Tibial artery (tissue), 4 donors: ENCODE results near the gene PADI4.

Experiments
- DNase-seq, 2 donors: peaks; one replicate each; pipeline ENCODE4 v3.0.0-alpha.2; 2019
- H3K27ac ChIP-seq, 2 donors: fragments of 200-600 bp; sonication (generic) in 1 of 2; 1 replicate in 1 of 2; 2 replicates in 1 of 2; pipeline ENCODE4 v1.5.1; 2018 to 2019; ENCODE audit warnings: mild to moderate bottlenecking in 1 of 2
- H3K27me3 ChIP-seq, 2 donors: fragments of 200-600 bp; sonication (generic) in 1 of 2; one replicate each; pipeline versions ENCODE4 v1.5.1 to v1.6.0; 2016 to 2019
- H3K36me3 ChIP-seq, 3 donors: fragments of 200-600 bp; sonication (generic) in 2 of 3; one replicate each; pipeline ENCODE4 v1.5.1; 2016 to 2019; ENCODE audit warnings: mild to moderate bottlenecking in 2 of 3
- H3K4me1 ChIP-seq, 4 donors: fragments of 200-600 bp; sonication (generic) in 2 of 4; 1 replicate in 3 of 4; 2 replicates in 1 of 4; pipeline ENCODE4 v1.5.1; 2016 to 2019
- H3K4me3 ChIP-seq, 2 donors: fragments of 200-600 bp; sonication (generic) in 1 of 2; 1 replicate in 1 of 2; 2 replicates in 1 of 2; pipeline ENCODE4 v1.5.1; 2018 to 2019; ENCODE audit warnings: mild to moderate bottlenecking in 2 of 2
- H3K9me3 ChIP-seq, 3 donors: fragments of 200-600 bp; sonication (generic) in 1 of 3; one replicate each; pipeline ENCODE4 v1.5.1; 2016 to 2019
- intact Hi-C: fragments of 100-400 bp; cut with DNase I; formaldehyde crosslinking; loops from one replicate; pipeline ENCODE4 v1.15.0; 2023; ENCODE audit warnings: low total_unique reads
- TF ChIP-seq, protein P1 (sequence below), 2 experiments: fragments of 200-600 bp in 1 of 2; fragments of 450-650 bp in 1 of 2; IDR thresholded peaks; one replicate each; pipeline ENCODE4 v1.5.1; 2017 to 2019; ENCODE audit warnings: antibody characterized with exemption in 2 of 2, mild to moderate bottlenecking in 1 of 2, moderate library complexity in 1 of 2

The PADI4 gene

DNA sequence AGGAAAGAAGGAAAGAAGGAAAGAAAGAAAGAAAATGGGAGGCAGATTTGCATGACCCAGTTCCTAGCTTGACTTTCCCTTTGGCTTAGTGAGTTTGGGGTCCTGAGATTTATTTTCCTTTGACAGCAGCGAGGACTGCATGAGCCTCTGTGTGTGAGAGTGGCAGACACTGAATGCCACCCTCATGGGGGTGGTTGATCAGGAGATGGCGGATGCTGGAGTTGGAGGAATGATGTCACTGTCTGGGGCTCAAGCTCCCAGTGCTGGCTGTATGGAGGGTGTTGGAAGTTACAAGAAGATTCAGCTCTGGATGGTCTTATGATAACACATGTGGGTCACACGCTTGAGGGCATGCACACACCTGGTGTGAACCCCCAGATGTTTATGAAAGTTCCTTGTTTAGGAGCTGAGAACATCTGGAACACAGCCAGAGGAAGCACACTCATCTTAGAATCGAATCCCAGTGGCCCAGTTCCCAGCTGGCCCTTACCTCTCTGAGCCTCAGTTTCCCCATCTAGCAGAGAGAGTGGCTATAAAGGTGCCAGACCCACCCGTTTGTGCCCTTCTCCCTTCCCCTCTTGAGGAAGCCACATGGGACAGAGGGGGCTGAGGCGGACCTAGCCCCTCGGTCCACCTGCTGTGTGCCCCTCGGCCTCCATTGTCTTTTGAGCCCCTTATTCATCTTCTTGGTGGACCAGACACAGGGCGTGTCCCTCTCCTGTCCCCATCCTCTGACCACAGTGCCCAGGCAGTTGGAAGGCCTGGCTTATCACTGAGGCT lies 5.7 kb downstream of the PADI4 start:
- no peak overlapping the region for H3K27ac ChIP-seq
- TF ChIP-seq, protein P1, sequence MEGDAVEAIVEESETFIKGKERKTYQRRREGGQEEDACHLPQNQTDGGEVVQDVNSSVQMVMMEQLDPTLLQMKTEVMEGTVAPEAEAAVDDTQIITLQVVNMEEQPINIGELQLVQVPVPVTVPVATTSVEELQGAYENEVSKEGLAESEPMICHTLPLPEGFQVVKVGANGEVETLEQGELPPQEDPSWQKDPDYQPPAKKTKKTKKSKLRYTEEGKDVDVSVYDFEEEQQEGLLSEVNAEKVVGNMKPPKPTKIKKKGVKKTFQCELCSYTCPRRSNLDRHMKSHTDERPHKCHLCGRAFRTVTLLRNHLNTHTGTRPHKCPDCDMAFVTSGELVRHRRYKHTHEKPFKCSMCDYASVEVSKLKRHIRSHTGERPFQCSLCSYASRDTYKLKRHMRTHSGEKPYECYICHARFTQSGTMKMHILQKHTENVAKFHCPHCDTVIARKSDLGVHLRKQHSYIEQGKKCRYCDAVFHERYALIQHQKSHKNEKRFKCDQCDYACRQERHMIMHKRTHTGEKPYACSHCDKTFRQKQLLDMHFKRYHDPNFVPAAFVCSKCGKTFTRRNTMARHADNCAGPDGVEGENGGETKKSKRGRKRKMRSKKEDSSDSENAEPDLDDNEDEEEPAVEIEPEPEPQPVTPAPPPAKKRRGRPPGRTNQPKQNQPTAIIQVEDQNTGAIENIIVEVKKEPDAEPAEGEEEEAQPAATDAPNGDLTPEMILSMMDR (IDR thresholded peaks at IDR 0.05), result no peak
- intact Hi-C loops, result no loop called here
- no peak overlapping the region for H3K4me3 ChIP-seq
- peak in 1 of 2 donors; percentile 33 for DNase-seq
- H3K9me3 ChIP-seq, result no peaks in the 10 kb centered on the region
- H3K36me3 ChIP-seq, result no peaks in the 10 kb centered on the region
- H3K4me1 ChIP-seq, result no peaks in the 10 kb centered on the region
- peaks cover 0 to 64% of the 10 kb centered on the region in 2 donors for H3K27me3 ChIP-seq

DNA sequence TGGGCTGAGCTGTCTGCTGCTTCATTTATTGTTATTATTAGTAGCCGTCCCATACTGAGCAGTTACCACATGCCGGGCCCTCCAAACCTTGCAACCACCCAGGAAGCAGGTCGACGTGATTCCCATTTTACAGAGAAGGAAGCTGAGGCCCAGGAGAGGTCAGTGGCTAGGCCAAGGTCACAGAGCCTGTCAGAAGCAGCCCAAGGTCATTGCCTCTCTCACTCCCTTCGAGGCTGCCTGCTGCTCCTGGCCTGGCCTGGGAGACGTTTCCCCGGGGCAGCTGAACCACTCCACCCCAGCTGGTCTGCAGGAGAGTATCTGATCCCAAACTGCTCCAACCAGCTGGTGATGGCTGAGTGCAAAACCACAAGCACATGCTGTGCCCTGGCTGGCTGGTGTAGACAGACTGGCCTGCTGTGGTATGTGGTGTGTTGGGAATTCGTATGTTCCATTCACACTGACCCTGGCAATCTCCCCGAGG lies 6.5 kb downstream of the PADI4 start:
- Histone ChIP-seq H3K36me3 (no peaks in the 10 kb centered on the region), H3K27me3 (peaks cover 0 to 59% of the 10 kb centered on the region in 2 donors), H3K4me3 (no peak overlapping the region), H3K4me1 (no peaks in the 10 kb centered on the region), H3K27ac (no peak overlapping the region), H3K9me3 (no peaks in the 10 kb centered on the region)
- TF ChIP-seq, protein P1 (IDR thresholded peaks at IDR 0.05), result no peak
- intact Hi-C loops, result no loop called here
- peak in 1 of 2 donors; percentile 55 for DNase-seq

DNA sequence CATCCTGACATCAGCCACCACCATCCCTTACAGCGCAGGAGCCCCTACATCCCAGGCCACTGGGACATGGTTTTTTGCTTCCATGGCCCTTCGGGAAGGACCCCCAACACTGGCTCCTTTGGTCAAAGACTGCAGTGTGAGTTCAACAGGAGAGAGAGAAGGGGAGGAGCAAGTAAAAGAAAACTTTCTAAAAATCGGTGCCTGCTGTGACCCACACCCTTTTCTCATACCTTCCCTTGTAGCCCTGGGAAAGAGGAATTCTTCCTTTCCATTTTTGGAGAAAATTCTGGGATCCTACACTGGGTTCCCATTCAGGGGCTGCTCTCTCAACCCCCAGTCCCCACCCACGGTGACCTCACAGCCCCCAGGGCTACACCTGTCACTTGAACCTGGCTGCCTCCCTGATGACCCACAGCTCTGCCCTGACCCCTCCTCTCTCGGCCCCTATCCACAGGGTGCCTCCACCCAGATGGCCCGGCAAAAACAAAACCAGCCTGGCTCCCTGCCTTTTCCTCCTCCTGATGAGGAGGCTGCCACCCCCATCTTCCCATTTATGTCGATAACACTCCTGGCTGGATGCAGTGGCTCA lies 7.6 kb downstream of the PADI4 start:
- Histone ChIP-seq H3K36me3 (no peaks in the 10 kb centered on the region), H3K27me3 (peaks cover 0 to 48% of the 10 kb centered on the region in 2 donors)

DNA sequence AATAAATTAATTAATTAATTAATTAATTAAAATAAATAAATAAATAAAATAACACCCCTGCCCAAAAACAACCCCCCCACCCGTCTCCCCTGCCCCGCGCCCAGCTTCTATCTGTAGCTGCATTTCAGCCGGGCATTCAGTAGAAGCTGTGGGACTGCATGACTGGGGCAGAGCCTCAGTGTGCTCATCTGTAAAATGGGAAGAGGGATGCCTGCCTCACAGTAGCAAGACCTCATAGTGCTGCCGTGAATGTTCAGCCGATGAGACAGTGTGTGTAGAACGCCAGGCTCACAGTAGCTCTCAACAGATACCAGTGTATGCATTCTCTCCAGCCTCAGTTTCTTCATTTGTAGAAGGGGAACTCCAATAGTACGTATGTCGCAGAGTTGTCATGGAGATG lies 8.7 kb downstream of the PADI4 start:
- peaks cover 0 to 37% of the 10 kb centered on the region in 2 donors for H3K27me3 ChIP-seq
- TF ChIP-seq, protein P1 (IDR thresholded peaks at IDR 0.05), result no peak
- no peaks in the 10 kb centered on the region for H3K36me3 ChIP-seq
- no peaks in the 10 kb centered on the region for H3K4me1 ChIP-seq
- no peak overlapping the region for H3K27ac ChIP-seq
- intact Hi-C loops, result no loop called here
- H3K9me3 ChIP-seq, result peaks cover 0 to 9% (median 4%) of the 10 kb centered on the region in 3 donors
- no peak overlapping the region for H3K4me3 ChIP-seq
- DNase-seq, result peak in 1 of 2 donors; percentile 25

More for the DNA sequence above, 7.6 kb downstream of the PADI4 start:
- peak in 1 of 2 donors; percentile 46 for DNase-seq
- Histone ChIP-seq H3K4me3 (no peak overlapping the region), H3K4me1 (no peaks in the 10 kb centered on the region), H3K27ac (no peak overlapping the region), H3K9me3 (peaks cover 0 to 9% (median 1%) of the 10 kb centered on the region in 3 donors)
- intact Hi-C loops, result no loop called here
- TF ChIP-seq, protein P1 (IDR thresholded peaks at IDR 0.05), result no peak

DNA sequence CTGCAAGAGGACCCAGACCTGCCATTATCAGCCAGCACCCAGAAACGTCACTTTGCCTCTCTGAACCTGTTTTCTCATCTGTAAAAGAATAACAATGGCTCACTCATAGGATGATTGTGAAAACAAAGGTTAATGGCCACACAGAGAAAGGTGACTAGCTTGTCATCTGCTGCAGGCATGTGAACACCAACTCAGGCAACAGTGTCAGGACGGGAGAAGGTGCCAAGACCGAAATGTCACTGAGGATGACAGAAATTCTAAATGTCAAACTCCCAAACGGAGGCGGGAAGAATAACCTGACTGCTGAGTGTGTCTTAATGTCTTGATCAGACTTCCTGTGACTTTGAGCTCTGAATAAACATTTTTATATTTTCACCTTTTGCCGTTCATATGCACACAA lies 10.3 kb downstream of the PADI4 start:
- H3K27me3 ChIP-seq, result peaks cover 0 to 29% of the 10 kb centered on the region in 2 donors
- intact Hi-C loops, result no loop called here
- TF ChIP-seq, protein P1 (IDR thresholded peaks at IDR 0.05), result no peak

More for the DNA sequence above, 10.3 kb downstream of the PADI4 start:
- Histone ChIP-seq H3K4me3 (no peak overlapping the region), H3K36me3 (no peaks in the 10 kb centered on the region), H3K9me3 (peaks cover 0 to 9% (median 4%) of the 10 kb centered on the region in 3 donors), H3K27ac (no peak overlapping the region), H3K4me1 (no peaks in the 10 kb centered on the region)
- DNase-seq, result peak in 1 of 2 donors; percentile 6
